ENCODE data around the gene RELN.
"Not testable (repeated sequence)": the region's sequence is repeated elsewhere in the genome, so short reads cannot be mapped to it uniquely, and the experiment has no call there.

The RELN gene

DNA sequence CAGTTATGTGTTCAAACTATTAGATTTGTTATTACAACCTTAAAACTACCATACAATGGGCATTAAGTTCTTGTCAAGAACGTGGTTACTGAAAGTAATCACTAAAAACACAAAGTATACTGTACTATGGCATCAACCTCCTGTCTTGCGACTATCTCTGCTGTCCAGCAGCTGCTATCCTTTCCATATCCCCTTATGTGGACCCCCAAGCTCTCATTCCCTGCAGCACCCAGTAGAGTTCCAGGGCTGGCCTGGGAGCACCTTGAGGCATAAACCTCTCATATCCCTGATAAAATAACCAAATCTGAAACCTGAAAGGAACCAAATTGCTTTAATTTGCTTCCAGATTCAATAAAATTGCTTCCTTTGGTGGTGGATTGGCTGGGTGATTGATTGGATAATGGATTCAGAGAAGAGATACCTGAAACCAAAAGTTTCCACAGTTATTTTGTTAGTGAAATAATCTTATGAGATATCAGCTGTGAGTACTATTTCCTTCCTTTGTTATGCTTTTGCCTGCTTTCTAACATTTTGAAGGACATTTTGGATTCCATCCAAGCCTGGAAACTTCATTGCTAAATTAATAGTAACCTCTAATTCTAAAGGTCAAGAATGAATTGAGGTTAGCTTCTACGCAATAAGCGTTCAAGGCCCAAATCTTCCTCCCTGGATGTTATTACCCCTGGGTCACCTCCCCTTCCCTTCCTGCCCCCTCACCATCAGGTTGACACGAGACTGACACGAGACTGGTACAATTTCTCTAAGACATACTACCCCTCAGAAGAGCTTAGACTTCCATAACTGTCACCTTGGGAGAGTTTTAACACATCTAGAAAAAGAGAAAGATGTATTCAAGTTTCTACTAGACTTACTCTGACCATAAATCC lies 48.8 kb downstream of the RELN start:
- DNase-seq (ENCODE audit: low read depth): no peak

DNA sequence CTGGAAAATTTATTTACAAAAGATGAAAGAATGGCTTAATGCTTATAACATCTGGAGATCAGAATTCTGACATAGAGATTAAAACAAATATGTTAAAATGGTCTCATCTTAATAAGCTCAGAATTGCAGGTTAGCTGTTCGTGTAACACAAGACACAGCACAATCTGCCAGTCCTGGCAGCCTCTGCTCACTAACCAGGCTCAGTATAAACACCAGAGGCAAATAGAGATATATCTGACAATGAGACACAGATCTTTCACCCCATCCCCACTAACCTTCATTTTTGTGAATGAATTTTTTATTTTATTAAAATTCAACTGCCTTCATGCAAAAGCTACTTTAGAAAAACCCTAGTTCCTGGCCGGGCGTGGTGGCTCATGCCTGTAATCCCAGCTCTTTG lies 51.8 kb downstream of the RELN start:
- no peak for DNase-seq (ENCODE audit: low read depth)

DNA sequence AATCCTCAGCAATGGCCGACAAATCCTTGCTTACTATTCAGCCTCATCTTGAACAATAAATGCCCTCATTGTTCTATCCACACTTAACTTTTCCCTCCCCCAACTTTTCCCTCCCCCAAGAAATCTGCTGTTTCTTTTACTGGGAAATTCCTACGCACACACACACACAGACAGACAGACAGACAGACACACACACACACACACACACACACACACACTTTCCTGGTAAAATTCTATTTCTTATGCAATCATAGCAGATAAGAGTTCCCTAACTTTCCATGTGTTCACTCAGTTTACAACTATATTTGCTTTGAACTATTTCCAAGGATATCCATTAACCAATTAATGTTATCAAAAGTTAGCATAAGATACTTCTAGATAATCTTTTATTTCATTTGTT lies 52.9 kb downstream of the RELN start:
- no peak for DNase-seq (ENCODE audit: low read depth)

DNA sequence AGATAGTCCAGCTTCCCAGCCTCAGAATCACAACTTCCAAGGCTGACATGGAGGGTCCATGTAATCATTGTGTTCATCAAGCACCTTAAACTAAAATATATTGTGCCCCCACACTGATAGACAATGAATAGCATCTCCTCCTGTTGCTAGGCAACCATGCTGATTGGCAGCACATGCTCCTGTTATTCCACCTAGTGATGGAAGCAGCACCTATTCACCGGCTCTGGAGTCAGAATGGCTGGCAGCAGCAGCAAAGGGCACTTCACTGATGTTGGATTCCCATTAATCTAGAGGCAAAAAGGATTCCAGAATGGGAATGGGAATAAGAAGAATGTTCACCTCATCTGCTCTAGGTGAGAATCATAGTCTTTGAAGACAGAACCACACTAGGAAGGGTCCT lies 55.0 kb downstream of the RELN start:
- DNase-seq (ENCODE audit: low read depth): no peak

DNA sequence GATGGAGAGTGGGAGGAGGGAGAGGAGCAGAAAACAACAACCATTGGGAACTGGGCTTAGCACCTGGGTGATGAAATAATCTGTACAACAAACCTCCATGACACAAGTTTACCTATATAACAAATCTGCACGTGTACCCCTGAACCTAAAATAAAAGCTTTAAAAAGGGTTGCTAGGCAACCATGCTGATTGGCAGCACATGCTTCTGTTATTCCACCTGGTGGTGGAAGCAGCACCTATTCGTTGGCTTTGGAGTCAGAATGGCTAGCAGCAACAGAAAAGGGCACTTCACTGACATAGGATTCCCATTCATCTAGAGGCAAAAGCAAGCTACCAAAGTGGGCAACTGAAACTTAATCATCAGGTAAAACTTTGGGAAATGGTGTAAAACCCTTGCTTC lies 57.1 kb downstream of the RELN start:
- DNase-seq (ENCODE audit: low read depth): no peak

DNA sequence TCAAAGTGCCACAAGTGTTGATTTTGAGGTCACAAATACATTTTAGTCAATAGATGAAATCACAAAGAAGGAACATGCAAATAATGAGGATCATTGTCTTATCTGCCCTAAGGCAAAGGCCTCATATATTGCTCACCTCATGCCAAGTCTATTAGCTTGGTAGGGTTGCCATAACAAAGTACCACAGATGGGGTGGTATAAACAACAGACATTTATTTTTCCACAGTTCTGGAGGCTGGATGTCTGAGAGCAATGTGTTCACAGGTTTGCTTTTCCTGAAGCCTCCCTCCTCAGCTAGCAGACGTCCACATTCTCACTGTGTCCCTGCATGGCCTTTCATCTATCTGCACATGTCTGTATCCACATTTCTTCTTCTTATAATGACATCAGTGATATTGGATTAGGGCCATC lies 59.6 kb downstream of the RELN start:
- no peak for DNase-seq (ENCODE audit: low read depth)

DNA sequence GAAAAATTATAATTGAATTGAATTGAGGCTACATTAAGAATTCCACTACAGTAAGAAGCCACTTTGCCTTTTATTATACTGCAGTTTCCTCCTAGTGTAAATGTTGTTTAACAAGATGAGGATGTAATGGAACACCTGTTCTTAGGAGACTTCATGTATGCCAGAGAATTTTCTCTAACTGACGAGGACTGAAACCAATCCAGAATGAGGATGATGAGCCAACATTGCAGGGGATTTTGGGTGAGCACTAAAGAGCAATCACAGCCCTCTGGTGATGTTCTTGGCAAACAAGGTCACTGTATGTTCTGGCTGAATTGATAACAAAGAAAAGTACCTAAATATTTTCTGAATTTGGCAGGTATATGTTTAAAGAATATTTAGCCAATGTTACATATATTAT lies 60.9 kb downstream of the RELN start:
- DNase-seq (ENCODE audit: low read depth): no peak

DNA sequence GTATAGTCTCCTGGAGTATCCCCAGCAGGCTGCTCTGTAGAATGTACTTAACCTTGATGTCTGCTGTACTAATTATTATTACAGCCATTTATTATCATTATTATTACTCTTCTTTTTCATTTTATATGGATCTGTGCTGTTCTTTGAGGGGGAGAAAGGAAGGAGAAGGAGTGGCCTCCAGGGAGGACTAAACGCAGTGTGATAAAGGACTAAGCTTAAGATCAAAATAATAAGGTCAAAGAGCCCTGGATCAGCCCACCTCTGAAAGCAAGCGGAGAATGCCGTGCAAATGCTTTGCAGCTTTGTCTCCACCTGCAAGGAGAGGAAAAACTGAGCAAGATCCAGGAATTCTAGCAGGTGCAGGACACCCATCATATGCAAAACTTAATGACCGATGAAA lies 65.3 kb downstream of the RELN start:
- DNase-seq (ENCODE audit: low read depth): no peak

DNA sequence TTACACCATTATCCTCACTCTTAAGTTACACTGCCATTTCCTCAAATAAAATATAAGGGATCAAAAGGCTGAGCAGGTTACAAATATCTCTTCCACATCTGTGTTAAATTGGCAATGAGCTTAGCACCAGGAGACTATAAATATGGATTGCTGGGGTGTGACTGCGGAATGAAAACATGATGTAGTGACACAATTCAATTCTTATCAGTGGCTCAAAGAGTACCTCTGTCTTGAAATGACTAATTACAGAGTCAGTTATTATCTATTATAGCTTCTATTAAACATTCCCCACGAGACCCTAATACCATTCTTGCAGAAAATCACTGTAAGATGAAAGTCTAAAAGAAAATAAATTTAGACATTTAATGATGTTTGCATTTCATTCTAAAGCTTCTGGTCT lies 67.1 kb downstream of the RELN start:
- no peak for DNase-seq (ENCODE audit: low read depth)

DNA sequence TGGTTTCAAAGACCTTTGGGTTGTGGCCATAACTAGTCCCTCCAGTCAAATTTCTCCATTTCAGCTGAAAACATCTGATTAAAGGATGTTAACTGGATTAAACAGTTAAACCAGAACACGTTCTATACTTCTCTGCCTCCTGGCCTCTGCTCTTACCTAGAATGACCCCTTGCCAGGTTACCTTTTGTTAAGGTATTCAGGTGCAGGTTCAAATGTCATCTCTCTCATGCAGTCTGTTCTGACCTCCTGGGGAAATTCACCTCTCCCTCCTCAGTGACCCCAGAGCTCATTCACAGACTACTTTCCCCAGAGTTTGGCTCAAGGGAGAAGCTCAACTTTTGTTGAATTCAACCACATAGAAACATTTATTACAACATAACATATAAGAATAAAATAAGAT lies 67.8 kb downstream of the RELN start:
- DNase-seq (ENCODE audit: low read depth): no peak

DNA sequence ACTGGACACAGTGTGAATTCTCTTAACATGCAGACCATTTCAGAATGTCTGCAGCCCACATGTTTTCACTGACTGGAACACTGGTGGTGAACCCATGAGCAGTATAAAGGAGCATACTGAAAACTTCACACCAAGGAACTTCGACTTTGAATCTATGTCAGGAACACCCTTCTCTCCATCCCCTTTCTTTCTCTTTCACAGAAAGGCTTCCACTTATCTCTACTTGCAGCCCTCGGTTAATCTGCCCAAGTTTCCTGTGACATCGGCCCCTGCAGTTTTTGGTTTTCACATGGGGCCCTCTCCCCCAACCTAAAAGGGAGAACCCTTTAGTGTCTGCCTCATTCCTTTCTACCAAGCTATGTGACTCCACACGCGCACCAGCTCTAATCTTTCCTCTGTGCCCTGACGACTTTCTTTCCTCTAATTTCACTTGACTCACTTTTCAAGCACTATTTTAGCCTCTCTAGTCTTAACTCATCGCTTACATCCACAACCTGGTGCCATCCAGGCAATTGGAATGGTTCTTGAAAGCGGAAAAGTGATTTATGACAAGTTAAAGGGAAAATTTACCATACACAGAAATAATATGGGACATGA lies 70.1 kb downstream of the RELN start:
- DNase-seq (ENCODE audit: low read depth): no peak

DNA sequence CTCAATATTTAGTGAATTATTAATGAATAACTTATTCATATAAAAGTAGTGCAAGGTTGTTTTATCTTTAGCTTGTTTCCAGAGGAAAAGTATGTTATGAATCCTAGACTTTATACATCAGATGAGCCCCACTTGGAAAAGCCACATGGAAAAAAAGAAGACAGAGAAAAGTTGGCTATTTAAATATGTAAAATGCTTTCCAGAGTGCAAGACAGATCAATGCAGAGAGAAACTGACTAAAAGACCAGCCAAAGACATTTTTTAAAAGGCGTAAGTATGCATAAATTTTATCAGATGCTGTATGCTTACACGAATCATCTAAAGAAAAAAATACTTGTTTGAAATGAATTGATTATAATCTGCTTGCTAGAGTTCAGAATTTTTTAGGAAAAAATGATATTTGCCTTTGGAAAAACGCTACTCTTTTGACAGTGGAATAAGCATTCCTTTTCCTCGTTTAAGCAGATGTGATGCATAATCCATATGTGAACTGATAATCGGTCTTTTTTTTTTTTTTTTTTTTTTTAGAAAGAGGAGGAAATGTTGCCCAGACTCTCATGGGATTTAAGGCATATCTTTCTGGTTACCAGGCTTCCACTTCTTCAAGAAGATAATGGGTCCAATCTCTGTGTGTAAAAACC lies 70.7 kb downstream of the RELN start:
- DNase-seq (ENCODE audit: low read depth): no peak

DNA sequence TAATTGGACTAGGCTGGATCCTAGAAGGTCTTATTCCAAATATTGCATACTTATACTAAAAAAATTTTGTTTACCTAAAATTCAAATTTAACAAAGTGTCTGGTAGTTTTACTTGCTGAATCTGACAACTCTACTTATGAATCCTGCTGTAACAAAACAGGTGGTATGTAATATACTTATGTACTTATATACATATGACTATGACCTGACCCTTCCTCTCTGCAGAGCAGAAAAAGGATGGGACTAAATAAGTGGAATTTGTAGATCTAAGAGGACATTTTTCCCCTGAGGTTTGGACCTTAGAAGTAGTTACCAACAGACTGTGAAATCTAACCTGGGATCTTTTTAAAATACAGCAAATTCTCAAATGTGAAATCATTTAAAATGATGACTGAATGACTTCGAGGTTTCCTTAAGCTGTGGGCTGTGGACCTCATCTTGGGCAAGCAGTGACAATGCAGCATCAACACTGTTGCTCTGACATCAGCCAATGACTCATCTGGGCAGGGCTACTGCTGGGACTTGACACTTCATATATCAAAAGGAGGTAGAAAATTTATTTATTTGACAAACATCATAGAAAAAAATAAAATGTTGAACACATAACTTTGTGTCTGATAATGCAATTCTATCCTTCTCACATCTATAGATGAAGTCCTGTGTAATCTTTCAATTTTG lies 73.6 kb downstream of the RELN start:
- no peak for DNase-seq (ENCODE audit: low read depth)

DNA sequence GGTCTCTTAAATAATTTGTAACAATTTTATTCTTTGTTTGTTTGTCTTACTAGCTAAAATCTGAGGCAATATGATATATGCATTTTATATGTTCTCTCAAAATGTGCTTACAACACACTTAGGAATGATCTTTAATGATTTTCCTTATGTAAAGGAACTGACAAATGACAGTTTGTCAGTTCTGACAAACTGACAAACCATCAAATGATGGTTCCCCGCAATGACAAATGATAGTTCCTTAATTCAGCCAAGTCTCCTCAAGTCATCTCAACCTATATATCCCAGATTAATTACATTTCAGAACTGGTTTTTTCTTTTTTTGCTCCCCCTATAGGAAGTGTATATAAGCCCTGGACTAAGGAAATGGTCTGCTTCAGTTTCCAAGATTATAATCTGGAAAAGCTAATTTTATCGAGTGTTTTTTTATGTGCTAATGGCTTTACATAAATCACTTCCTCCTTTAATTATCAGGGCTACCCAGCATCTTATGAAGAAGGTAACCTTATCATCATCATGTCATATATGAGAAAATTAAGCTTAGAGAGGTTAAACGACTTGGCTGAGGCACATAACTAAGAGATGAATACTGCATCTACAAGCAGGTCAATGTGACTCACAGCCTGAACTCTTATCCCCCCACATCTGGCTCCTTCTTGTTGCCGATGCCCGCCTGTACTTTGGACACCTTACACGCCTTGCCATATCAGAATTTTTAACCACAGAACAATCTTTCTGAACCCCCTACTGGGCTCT lies 75.1 kb downstream of the RELN start:
- peak; percentile 35 for DNase-seq (ENCODE audit: low read depth)

DNA sequence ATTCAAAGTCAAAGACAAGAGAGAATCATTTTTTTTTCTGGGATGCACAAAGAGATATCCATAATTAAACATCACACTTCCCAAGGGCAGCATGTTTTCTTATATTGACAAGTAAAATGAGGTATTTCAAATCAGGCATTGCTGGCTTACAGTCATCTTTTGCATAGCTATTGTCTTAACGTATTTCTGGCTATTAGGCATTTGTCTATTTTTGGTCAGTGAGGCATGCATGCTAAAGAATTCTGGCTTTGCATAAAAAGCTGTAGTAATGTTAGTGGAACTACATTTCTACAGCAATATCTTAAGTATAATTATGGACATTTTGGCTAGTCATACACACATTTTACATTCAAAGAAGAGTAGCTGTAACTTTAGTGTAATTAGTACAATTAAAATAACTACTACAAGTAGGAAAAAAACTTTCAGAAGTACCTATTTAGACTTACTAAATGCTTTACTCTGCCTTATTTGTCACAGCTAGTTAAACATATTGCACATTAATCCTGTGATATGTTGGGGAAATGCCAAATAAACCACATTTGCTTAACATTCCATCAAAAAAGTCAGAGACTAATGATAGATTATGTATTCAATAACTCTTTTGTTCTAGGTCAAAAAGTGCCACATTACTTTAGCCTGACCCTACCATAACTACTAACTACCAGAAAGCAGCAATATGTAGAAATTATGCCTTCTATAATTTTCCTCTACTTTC lies 76.4 kb downstream of the RELN start:
- DNase-seq (ENCODE audit: low read depth): no peak

DNA sequence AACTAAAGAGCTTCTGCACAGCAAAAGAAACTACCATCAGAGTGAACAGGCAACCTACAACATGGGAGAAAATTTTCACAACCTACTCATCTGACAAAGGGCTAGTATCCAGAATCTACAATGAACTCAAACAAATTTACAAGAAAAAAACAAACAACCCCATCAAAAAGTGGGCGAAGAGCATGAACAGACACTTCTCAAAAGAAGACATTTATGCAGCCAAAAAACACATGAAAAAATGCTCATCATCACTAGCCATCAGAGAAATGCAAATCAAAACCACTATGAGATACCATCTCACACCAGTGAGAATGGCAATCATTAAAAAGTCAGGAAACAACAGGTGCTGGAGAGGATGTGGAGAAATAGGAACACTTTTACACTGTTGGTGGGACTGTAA lies 78.4 kb downstream of the RELN start:
- DNase-seq (ENCODE audit: low read depth): not testable (repeated sequence)

DNA sequence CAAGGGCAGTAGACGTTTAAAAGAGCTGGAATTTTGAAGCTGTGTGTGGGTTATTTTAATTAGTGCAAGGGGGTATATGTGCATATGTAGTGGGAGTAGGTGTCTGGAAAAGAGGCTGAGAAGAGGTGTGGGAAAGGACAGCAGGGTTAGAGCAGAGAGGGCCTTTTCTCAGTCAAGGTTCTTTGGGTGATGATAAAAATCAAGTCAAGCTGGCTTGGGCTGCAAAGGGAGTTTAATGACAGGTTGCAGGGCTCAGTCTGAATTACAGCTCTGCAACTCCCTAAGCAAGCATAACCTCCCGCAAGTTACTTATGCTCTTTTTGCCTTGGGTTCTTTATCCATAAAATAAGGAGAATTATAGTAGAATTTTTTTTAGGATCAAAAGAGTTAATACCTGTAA lies 83.5 kb downstream of the RELN start:
- DNase-seq (ENCODE audit: low read depth): no peak

DNA sequence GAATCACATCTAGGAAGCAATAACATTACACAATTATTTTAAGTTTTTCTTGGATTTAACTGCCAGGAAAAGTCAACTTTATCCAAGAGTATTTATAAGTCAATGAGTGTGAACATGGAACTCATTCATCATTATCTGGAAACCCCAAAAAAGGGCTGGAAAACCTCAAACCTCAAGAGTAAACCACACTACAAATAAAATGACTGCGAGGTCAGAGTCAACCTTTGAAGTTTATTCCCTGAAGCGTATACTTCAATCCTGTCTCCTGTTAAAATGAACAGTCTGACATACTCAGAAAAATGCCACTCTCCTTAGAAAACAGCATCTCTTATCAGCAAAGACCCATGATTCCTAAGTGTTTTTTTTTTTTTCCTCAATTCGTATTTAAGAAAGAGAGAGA lies 86.5 kb downstream of the RELN start:
- no peak for DNase-seq (ENCODE audit: low read depth)

DNA sequence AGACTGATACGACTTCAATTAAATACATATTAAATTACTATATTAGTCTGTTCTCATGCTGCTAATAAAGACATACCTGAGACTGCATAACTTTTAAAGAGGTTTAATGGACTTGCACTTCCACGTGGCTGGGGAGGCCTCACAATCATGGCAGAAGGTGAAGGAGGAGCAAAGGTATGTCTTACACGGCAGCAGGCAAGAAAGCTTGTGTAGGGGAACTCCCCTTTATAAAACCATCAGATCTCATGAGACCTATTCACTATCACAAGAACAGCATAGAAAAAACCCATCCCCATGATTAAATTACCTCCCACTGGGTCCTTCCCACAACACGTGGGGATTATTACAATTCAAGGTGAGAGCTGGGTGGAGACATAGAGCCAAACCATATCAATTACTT lies 92.6 kb downstream of the RELN start:
- DNase-seq (ENCODE audit: low read depth): not testable (repeated sequence)

DNA sequence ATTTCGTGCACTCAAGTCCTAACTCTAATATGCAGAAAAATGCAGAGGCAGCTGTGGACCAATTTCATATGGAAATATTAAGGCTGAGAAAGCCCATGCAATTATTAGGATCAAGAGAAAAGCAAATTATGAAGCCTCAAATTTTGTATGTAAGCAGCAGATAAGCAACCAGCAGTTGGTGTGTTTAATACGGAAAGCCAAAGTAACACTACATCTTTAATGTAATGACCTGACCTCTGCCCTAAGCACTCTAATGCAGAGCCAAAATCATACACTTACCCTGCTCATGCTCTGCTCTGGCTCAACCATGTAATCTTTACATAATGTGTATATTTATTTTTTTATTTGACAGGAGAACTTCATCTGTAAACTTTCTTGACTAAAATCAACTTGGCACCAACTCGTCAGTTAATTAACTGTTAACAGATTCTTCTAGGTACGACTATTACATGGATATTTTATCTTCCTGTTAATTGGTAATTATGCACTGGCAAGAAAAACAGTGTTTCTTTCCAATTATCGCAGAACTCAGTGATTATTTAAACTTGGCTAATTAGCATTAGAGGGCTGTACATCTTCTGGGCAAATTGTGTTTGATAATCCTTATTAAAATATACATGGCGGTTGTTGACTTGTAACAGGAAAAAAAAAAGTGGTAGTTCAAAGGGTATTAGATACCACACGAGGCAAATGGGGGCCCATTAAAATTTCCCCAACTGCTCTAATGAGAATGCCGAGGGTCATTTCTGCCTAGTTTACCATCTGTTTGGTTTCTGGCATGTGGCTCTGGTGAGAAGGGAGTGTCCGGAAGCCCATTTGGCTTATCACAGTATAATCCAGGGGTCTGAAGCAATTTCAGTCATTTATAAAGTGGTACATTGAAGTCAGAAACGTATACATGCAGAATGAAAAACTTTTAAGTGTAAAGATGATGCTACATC lies 94.5 kb downstream of the RELN start:
- no peak for DNase-seq (ENCODE audit: low read depth)

All from non-pigmented ciliary epithelial cell (primary cell).